OCI-LY7 (cell line): ENCODE data around the gene HDAC4.

Experiments used
- CTCF ChIP-seq: fragments of 200-600 bp; sonication (generic); conservative IDR thresholded peaks from 2 replicates; pipeline ENCODE4 v1.5.1; 2014; ENCODE audit warnings: mild to moderate bottlenecking, antibody characterized with exemption, low read length, moderate library complexity, mixed read lengths
- EZH2phosphoT487 ChIP-seq: fragments of 200-600 bp; sonication (generic); IDR thresholded peaks from 2 replicates; pipeline ENCODE4 v1.6.1; 2018; ENCODE audit warnings: low read depth, borderline replicate concordance, mild to moderate bottlenecking, mixed run types, antibody characterized with exemption, low read length, moderate library complexity, mixed read lengths

- TF ChIP-seq CTCF (no peak), EZH2phosphoT487 (no peak)
Measured at GRCh38 chr2:239321596-239322415, 79.0 kb downstream of the HDAC4 start.
